Choroid plexus epithelial cell (primary cell): Measurements from ENCODE around the gene STKLD1.
A peak's percentile ranks its signal among the peaks of the same experiment; 100 is the strongest.

Experiments
- DNase-seq: peaks from one replicate; pipeline ENCODE4 v3.0.0-alpha.2; 2010; ENCODE audit warnings: low read depth
- H3K4me3 ChIP-seq: 2 replicates; pipeline ENCODE4 v1.5.1; 2011; ENCODE audit warnings: low read depth, mild to moderate bottlenecking, control low read depth, low read length, moderate library complexity
- CTCF ChIP-seq: conservative IDR thresholded peaks from 2 replicates; pipeline ENCODE4 v1.5.1; 2011; ENCODE audit warnings: low read depth, mild to moderate bottlenecking, control low read depth, inconsistent platforms, low read length, moderate library complexity

Gene STKLD1

GRCh38 chr9:133394687-133395271 is 18.6 kb downstream of the STKLD1 start:
- no peak for DNase-seq
- TF ChIP-seq CTCF = no peak
- no peak overlapping the region for H3K4me3 ChIP-seq

DNA sequence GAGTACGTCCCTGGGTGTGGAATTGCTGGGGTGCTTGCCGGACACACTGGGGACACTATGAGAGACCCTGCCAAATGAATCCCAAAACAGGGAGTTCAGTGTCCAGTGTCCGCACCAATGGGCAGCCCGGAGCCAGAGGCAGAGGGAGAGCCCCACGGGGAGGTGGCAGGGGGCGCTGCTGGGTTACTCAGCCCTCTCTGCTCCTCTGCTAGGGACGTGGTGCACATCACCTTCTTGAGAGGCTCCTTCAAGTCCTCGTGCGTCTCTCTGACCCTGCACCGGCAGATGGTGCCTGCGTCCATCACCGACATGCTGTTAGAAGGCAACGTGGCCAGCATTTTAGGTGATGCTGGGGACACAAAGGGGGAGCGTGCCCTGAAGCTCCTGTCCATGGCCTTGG is 20.8 kb downstream of the STKLD1 start:
- H3K4me3 ChIP-seq = no peak overlapping the region
- DNase-seq = peak; percentile 26
- TF ChIP-seq CTCF = peak; percentile 56

DNA sequence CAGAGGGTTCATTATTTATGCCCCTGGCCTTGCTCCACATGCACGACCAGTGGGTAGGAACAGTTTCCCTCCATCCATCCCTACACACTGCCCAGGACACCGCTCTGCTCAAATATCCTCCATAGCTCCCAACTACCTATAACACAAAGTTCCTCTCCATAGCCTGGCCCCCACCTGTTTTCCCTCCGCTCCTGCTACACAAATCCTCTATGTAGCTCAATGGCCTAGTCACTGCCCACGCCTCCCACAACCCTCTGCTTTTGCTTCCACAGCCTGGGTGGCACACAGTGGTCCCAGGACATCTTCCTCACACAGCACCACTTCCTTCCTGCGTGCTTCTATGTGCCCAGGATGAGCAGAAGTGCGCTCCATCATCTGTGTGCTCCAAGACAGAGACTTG is 21.2 kb downstream of the STKLD1 start:
- TF ChIP-seq CTCF = no peak

DNA sequence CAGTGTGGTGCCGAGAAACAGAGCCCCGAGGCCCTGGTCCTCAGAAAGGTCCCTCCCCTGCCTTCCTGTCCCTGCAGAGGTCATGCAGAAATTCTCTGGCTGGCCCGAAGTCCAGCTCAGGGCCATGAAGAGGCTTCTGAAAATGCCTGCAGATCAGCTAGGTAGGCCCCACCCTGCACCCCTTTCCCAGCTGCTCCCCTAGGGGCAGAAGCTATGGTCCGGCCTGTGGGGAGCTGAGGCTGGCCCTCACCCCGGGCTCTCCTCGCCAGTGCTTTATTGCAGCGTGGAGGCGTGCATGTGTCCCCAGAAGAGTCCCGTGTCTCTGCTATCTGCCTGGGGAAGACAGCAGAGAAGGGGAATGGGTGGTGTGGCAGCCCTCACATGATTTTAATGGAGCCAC is 21.7 kb downstream of the STKLD1 start:
- TF ChIP-seq CTCF = no peak
- no peak for DNase-seq

More for the DNA sequence above, 21.2 kb downstream of the STKLD1 start:
- H3K4me3 ChIP-seq = no peak overlapping the region
- DNase-seq = no peak

GRCh38 chr9:133400292-133400691 is 24.1 kb downstream of the STKLD1 start:
- no peak for DNase-seq
- no peak overlapping the region for H3K4me3 ChIP-seq
- TF ChIP-seq CTCF = no peak

More for the DNA sequence above, 21.7 kb downstream of the STKLD1 start:
- H3K4me3 ChIP-seq = no peak overlapping the region

- no peak for TF ChIP-seq CTCF
- no peak overlapping the region for H3K4me3 ChIP-seq
- DNase-seq = no peak
Measured at GRCh38 chr9:133401588-133401987, 25.4 kb downstream of the STKLD1 start.

GRCh38 chr9:133402689-133403088 is 26.5 kb downstream of the STKLD1 start:
- H3K4me3 ChIP-seq = no peak overlapping the region
- no peak for DNase-seq
- no peak for TF ChIP-seq CTCF
